GM13977 (cell line): ENCODE measurements around the gene WAC.

ENCODE experiments used
- DNase-seq: peaks from one replicate; pipeline ENCODE4 v3.0.0; 2012; ENCODE audit warnings: low spot score
- CTCF ChIP-seq: IDR thresholded peaks from 2 replicates; pipeline ENCODE4 v1.5.1; 2012; ENCODE audit warnings: mild to moderate bottlenecking, control low read depth; ENCODE audit not compliant: insufficient read depth; ENCODE audit errors: extremely low read depth, missing control alignments
- in situ Hi-C: fragments of 300-500 bp; cut with MboI; formaldehyde crosslinking; loops from one replicate; pipeline ENCODE4 v1.12.0; 2022; ENCODE audit warnings: low sequenced_read_pairs, low pct_unique_long_range_greater_than_20kb, mixed read lengths, inconsistent platforms; ENCODE audit not compliant: unreplicated experiment

Gene WAC

GRCh38 chr10:28587270-28587969, 54.5 kb downstream of the WAC start:
- in situ Hi-C loops: no loop called here
- TF ChIP-seq CTCF: no peak
- DNase-seq: no peak

- DNase-seq: no peak
- in situ Hi-C loops: no loop called here
- peak; percentile 3 for TF ChIP-seq CTCF
Measured at GRCh38 chr10:28587970-28588290, 55.0 kb downstream of the WAC start.

GRCh38 chr10:28592953-28593352, 60.0 kb downstream of the WAC start:
- no peak for DNase-seq
- in situ Hi-C loops: no loop called here

GRCh38 chr10:28593811-28594210, 60.9 kb downstream of the WAC start:
- no peak for TF ChIP-seq CTCF
- in situ Hi-C loops: no loop called here
- DNase-seq: no peak

More at GRCh38 chr10:28592953-28593352, 60.0 kb downstream of the WAC start:
- no peak for TF ChIP-seq CTCF

GRCh38 chr10:28594406-28594805, 61.5 kb downstream of the WAC start:
- no peak for TF ChIP-seq CTCF
- in situ Hi-C loops: no loop called here

GRCh38 chr10:28595613-28596012, 62.7 kb downstream of the WAC start:
- in situ Hi-C loops: no loop called here
- no peak for DNase-seq
- TF ChIP-seq CTCF: no peak

More at GRCh38 chr10:28594406-28594805, 61.5 kb downstream of the WAC start:
- DNase-seq: no peak
